Astrocyte (in vitro differentiated cells and primary cell): ENCODE measurements around the gene CACNA1C. TPM values are rescaled to one million over a fixed set of nuclear protein-coding genes. Genes with fewer than 3 reads are reported as not detected.

Source experiments
- DNase-seq: peaks from one replicate; pipeline ENCODE4 v3.0.0-alpha.2; 2010; ENCODE audit warnings: low read depth
- FAIRE-seq: peaks from 2 replicates; lab custom pipeline; 2011; peaks lifted over from hg19 to GRCh38; lab: Jason Lieb, UNC
- H2AFZ ChIP-seq: 2 replicates; pipeline ENCODE4 v1.6.0; 2012; ENCODE audit warnings: low read depth, low read length, inconsistent platforms
- H3K27ac ChIP-seq: 2 replicates; pipeline ENCODE4 v1.5.1; 2011; ENCODE audit warnings: low read depth, low read length, inconsistent platforms
- H3K27me3 ChIP-seq: 2 replicates; pipeline ENCODE4 v1.6.0; 2011; ENCODE audit warnings: low read length, inconsistent platforms; ENCODE audit not compliant: insufficient read depth
- H3K36me3 ChIP-seq: 2 replicates; pipeline ENCODE4 v1.5.1; 2011; ENCODE audit warnings: low read length, inconsistent platforms; ENCODE audit not compliant: insufficient read depth
- H3K4me1 ChIP-seq: 2 replicates; pipeline ENCODE4 v1.5.1; 2011; ENCODE audit warnings: low read length, inconsistent platforms; ENCODE audit not compliant: insufficient read depth
- H3K4me2 ChIP-seq: 2 replicates; pipeline ENCODE4 v1.6.0; 2012; ENCODE audit warnings: low read length, inconsistent platforms
- H3K4me3 ChIP-seq: 2 replicates; pipeline ENCODE4 v1.5.1; 2011; ENCODE audit warnings: low read depth, mild to moderate bottlenecking, low read length, inconsistent platforms; ENCODE audit not compliant: insufficient read depth
- H3K79me2 ChIP-seq: 2 replicates; pipeline ENCODE4 v1.6.0; 2012; ENCODE audit warnings: mild to moderate bottlenecking, low read length, inconsistent platforms; ENCODE audit not compliant: insufficient read depth
- H3K9ac ChIP-seq: 2 replicates; pipeline ENCODE4 v1.6.0; 2012; ENCODE audit warnings: mild to moderate bottlenecking, low read length, inconsistent platforms
- H3K9me3 ChIP-seq: 2 replicates; pipeline ENCODE4 v1.5.1; 2012; ENCODE audit warnings: low read depth, mild to moderate bottlenecking, low read length, inconsistent platforms; ENCODE audit not compliant: insufficient read depth
- H4K20me1 ChIP-seq: 2 replicates; pipeline ENCODE4 v1.6.0; 2012; ENCODE audit warnings: low read length, inconsistent platforms; ENCODE audit not compliant: insufficient read depth
- H3K27ac Mint-ChIP-seq: one replicate; pipeline ENCODE4 v1.8.0; 2021; ENCODE audit warnings: mild to moderate bottlenecking, mixed read lengths; ENCODE audit not compliant: unreplicated experiment
- H3K27me3 Mint-ChIP-seq: one replicate; pipeline ENCODE4 v1.8.0; 2021; ENCODE audit warnings: low read depth, mixed read lengths; ENCODE audit not compliant: unreplicated experiment
- H3K36me3 Mint-ChIP-seq: one replicate; pipeline ENCODE4 v1.8.0; 2021; ENCODE audit warnings: low read depth, mixed read lengths; ENCODE audit not compliant: unreplicated experiment
- H3K4me1 Mint-ChIP-seq: one replicate; pipeline ENCODE4 v1.8.0; 2021; ENCODE audit warnings: low read depth, mixed read lengths; ENCODE audit not compliant: unreplicated experiment
- H3K4me3 Mint-ChIP-seq: one replicate; pipeline ENCODE4 v1.8.0; 2021; ENCODE audit warnings: mild to moderate bottlenecking, moderate library complexity, mixed read lengths; ENCODE audit not compliant: unreplicated experiment
- H3K9me3 Mint-ChIP-seq: one replicate; pipeline ENCODE4 v1.8.0; 2021; ENCODE audit warnings: mild to moderate bottlenecking, mixed read lengths; ENCODE audit not compliant: unreplicated experiment
- CTCF ChIP-seq: IDR thresholded peaks from 2 replicates; pipeline ENCODE4 v1.5.1; 2011; ENCODE audit warnings: low read depth, mild to moderate bottlenecking, inconsistent platforms, low read length, moderate library complexity; ENCODE audit not compliant: insufficient read depth
- EZH2 ChIP-seq: IDR thresholded peaks from 2 replicates; pipeline ENCODE4 v1.6.1; 2012; ENCODE audit warnings: mild to moderate bottlenecking, low read length, inconsistent platforms; ENCODE audit not compliant: insufficient read depth
- total RNA-seq: library from RNA; stranded (reverse); gene quantifications from 2 replicates; pipeline ENCODE4 v1.2.1, GENCODE V29; 2021

The CACNA1C gene
- total RNA-seq, 1 donor from 2014 or later: 2.1 TPM

GRCh38 chr12:2183556-2184541, 131.1 kb downstream of the CACNA1C start:
- H2AFZ ChIP-seq: peak overlapping the region; percentile 74
- FAIRE-seq (peak; percentile 37), DNase-seq (peak; percentile 82)
- Mint-ChIP-seq H3K4me3 (no peak overlapping the region), H3K27me3 (peaks cover 10% of the 10 kb centered on the region), H3K27ac (no peak overlapping the region), H3K9me3 (peaks cover 2% of the 10 kb centered on the region), H3K36me3 (peaks cover 2% of the 10 kb centered on the region), H3K4me1 (peaks cover 14% of the 10 kb centered on the region)
- no peaks in the 10 kb centered on the region for H4K20me1 ChIP-seq
- H3K4me1 ChIP-seq: peaks cover 22% of the 10 kb centered on the region
- H3K9me3 ChIP-seq: no peaks in the 10 kb centered on the region
- no peak overlapping the region for H3K4me3 ChIP-seq
- TF ChIP-seq CTCF (no peak), EZH2 (no peak)
- H3K79me2 ChIP-seq: no peaks in the 10 kb centered on the region
- H3K36me3 ChIP-seq: no peaks in the 10 kb centered on the region
- H3K9ac ChIP-seq: no peak overlapping the region
- no peaks in the 10 kb centered on the region for H3K27me3 ChIP-seq
- peak overlapping the region; percentile 62 for H3K4me2 ChIP-seq
- H3K27ac ChIP-seq: no peak overlapping the region

- Mint-ChIP-seq H3K9me3 (peaks cover 3% of the 10 kb centered on the region), H3K27me3 (peaks cover 20% of the 10 kb centered on the region), H3K36me3 (no peaks in the 10 kb centered on the region), H3K4me3 (no peak overlapping the region), H3K27ac (no peak overlapping the region), H3K4me1 (peaks cover 3% of the 10 kb centered on the region)
- Histone ChIP-seq H3K4me2 (no peak overlapping the region), H3K4me1 (peaks cover 11% of the 10 kb centered on the region), H3K27ac (no peak overlapping the region), H3K79me2 (no peaks in the 10 kb centered on the region), H2AFZ (no peak overlapping the region), H4K20me1 (no peaks in the 10 kb centered on the region), H3K9ac (no peak overlapping the region), H3K9me3 (no peaks in the 10 kb centered on the region), H3K36me3 (no peaks in the 10 kb centered on the region), H3K4me3 (no peak overlapping the region), H3K27me3 (no peaks in the 10 kb centered on the region)
- FAIRE-seq (no peak), DNase-seq (peak; percentile 76)
- TF ChIP-seq CTCF: no peak
- TF ChIP-seq EZH2: no peak
These were observed 133.1 kb downstream of the CACNA1C start for GRCh38 chr12:2185751-2186341.
